ENCODE results near the gene HM13. TPM values are rescaled to one million over a fixed set of nuclear protein-coding genes. Genes with fewer than 3 reads are reported as not detected.

The HM13 gene
- total and polyA plus RNA-seq, 9 of the 15 experiments (the other 6 are each of a cell fraction or from before 2014, with no cell fraction given): 7.7 to 136 (median 74.5) TPM

DNA sequence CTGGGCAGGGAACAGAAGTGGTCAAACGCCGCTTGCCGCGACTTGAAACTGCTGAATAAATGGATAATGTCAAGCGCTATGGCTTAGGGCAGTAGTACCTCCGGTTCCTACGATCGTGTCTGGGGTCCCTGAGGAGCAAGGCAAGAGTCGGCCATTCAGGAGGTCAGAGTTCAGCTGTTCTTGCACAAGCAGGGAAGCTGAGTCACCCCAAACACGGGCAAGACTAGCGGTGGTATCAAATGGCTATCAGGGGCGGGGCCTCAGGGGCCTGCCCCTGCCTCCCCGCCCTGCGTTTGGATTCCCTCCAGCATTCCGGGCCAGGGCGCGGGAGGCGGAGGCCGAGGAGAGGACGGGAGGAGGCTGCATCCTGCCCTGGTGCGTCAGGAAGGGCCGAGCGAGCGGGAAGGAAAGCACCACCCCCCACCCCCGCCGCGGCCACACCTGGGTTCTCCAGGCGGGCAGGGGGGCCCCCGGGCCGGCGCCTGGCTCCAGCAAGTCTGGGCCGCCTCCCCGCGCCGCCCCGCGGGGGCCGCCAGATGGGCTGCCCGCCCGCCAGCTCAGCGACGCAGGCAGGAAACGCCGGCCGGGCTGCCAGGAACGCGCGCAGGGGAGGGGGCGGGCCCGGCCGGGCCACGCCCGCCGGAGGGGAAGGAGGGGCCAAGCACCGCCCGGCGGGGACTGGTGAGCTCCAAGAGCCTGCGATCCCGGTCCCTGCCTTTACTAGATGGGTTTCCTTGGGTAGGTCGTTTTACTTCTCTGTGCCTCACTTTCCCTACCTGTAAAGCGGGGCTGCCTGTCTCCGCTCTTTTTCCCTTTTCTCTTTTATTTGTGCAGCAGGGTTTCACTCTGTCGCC lies 58.7 kb downstream of the HM13 start (continued):
- TF ChIP-seq THRA (IDR thresholded peaks at IDR 0.05) (no peak), TEAD1 (CRISPR knock-in tag; IDR thresholded peaks at IDR 0.05) (peak; percentile 92 to 98), KAT7 (CRISPR knock-in tag; IDR thresholded peaks at IDR 0.05; ENCODE audit: borderline replicate concordance) (no peak), GTF2E2 (tag; IDR thresholded peaks at IDR 0.05) (no peak; the same call in 1 of the 2 replicates), ZBTB17 (CRISPR knock-in tag; IDR thresholded peaks at IDR 0.05) (peak; percentile 90), HMG20B (CRISPR knock-in tag; IDR thresholded peaks at IDR 0.05) (no peak), KLF13 (tag; IDR thresholded peaks at IDR 0.05; ENCODE audit: borderline replicate concordance, low read depth) (no peak), MTF1 (CRISPR knock-in tag; IDR thresholded peaks at IDR 0.05; ENCODE audit: borderline replicate concordance) (no peak), ARID3B (CRISPR knock-in tag; IDR thresholded peaks at IDR 0.05; ENCODE audit: borderline replicate concordance) (no peak), NR3C1 (CRISPR knock-in tag; IDR thresholded peaks at IDR 0.05) (no peak), ZNF780A (CRISPR knock-in tag; IDR thresholded peaks at IDR 0.05) (no peak), SRSF3 (IDR thresholded peaks at IDR 0.05; ENCODE audit: insufficient read depth, low read length) (no peak), TSC22D4 (tag; IDR thresholded peaks at IDR 0.05) (no peak)
- TF ChIP-seq, protein P1, sequence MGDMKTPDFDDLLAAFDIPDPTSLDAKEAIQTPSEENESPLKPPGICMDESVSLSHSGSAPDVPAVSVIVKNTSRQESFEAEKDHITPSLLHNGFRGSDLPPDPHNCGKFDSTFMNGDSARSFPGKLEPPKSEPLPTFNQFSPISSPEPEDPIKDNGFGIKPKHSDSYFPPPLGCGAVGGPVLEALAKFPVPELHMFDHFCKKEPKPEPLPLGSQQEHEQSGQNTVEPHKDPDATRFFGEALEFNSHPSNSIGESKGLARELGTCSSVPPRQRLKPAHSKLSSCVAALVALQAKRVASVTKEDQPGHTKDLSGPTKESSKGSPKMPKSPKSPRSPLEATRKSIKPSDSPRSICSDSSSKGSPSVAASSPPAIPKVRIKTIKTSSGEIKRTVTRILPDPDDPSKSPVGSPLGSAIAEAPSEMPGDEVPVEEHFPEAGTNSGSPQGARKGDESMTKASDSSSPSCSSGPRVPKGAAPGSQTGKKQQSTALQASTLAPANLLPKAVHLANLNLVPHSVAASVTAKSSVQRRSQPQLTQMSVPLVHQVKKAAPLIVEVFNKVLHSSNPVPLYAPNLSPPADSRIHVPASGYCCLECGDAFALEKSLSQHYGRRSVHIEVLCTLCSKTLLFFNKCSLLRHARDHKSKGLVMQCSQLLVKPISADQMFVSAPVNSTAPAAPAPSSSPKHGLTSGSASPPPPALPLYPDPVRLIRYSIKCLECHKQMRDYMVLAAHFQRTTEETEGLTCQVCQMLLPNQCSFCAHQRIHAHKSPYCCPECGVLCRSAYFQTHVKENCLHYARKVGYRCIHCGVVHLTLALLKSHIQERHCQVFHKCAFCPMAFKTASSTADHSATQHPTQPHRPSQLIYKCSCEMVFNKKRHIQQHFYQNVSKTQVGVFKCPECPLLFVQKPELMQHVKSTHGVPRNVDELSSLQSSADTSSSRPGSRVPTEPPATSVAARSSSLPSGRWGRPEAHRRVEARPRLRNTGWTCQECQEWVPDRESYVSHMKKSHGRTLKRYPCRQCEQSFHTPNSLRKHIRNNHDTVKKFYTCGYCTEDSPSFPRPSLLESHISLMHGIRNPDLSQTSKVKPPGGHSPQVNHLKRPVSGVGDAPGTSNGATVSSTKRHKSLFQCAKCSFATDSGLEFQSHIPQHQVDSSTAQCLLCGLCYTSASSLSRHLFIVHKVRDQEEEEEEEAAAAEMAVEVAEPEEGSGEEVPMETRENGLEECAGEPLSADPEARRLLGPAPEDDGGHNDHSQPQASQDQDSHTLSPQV (IDR thresholded peaks at IDR 0.05): peak; percentile 99
- TF ChIP-seq, protein P2, sequence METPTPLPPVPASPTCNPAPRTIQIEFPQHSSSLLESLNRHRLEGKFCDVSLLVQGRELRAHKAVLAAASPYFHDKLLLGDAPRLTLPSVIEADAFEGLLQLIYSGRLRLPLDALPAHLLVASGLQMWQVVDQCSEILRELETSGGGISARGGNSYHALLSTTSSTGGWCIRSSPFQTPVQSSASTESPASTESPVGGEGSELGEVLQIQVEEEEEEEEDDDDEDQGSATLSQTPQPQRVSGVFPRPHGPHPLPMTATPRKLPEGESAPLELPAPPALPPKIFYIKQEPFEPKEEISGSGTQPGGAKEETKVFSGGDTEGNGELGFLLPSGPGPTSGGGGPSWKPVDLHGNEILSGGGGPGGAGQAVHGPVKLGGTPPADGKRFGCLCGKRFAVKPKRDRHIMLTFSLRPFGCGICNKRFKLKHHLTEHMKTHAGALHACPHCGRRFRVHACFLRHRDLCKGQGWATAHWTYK (CRISPR knock-in tag; IDR thresholded peaks at IDR 0.05): peak; percentile 95
- TF ChIP-seq, protein P3, sequence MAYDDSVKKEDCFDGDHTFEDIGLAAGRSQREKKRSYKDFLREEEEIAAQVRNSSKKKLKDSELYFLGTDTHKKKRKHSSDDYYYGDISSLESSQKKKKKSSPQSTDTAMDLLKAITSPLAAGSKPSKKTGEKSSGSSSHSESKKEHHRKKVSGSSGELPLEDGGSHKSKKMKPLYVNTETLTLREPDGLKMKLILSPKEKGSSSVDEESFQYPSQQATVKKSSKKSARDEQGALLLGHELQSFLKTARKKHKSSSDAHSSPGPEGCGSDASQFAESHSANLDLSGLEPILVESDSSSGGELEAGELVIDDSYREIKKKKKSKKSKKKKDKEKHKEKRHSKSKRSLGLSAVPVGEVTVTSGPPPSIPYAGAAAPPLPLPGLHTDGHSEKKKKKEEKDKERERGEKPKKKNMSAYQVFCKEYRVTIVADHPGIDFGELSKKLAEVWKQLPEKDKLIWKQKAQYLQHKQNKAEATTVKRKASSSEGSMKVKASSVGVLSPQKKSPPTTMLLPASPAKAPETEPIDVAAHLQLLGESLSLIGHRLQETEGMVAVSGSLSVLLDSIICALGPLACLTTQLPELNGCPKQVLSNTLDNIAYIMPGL (CRISPR knock-in tag; IDR thresholded peaks at IDR 0.05): peak; percentile 48; the same call in 1 of the 2 replicates
